Nephron (organoid): Measurements from ENCODE around the gene FRY.

Experiments
- H3K27ac Mint-ChIP-seq, 3 experiments: 2 replicates each; pipeline ENCODE4 v1.8.0; 2020; ENCODE audit warnings: mixed read lengths in 3 of 3, mild to moderate bottlenecking in 2 of 3, moderate library complexity in 1 of 3
- H3K27me3 Mint-ChIP-seq: 2 replicates; pipeline ENCODE4 v1.8.0; 2021; ENCODE audit warnings: low read depth, mild to moderate bottlenecking, moderate library complexity, mixed read lengths
- H3K36me3 Mint-ChIP-seq: 2 replicates; pipeline ENCODE4 v1.8.0; 2020; ENCODE audit warnings: low read depth, mixed read lengths
- H3K4me1 Mint-ChIP-seq: 2 replicates; pipeline ENCODE4 v1.8.0; 2020; ENCODE audit warnings: mixed read lengths
- H3K4me3 Mint-ChIP-seq, 3 experiments: 2 replicates each; pipeline ENCODE4 v1.8.0; 2020; ENCODE audit warnings: mild to moderate bottlenecking in 3 of 3, mixed read lengths in 3 of 3, moderate library complexity in 2 of 3
- H3K9me3 Mint-ChIP-seq: 2 replicates; pipeline ENCODE4 v1.8.0; 2020; ENCODE audit warnings: mixed read lengths
- CTCF ChIP-seq, 3 experiments: fragments of 200-600 bp; sonication (generic); IDR thresholded peaks; one replicate each; pipeline ENCODE4 v1.5.0; 2021; ENCODE audit warnings: antibody characterized with exemption in 3 of 3; ENCODE audit not compliant: unreplicated experiment in 3 of 3

FRY gene

DNA sequence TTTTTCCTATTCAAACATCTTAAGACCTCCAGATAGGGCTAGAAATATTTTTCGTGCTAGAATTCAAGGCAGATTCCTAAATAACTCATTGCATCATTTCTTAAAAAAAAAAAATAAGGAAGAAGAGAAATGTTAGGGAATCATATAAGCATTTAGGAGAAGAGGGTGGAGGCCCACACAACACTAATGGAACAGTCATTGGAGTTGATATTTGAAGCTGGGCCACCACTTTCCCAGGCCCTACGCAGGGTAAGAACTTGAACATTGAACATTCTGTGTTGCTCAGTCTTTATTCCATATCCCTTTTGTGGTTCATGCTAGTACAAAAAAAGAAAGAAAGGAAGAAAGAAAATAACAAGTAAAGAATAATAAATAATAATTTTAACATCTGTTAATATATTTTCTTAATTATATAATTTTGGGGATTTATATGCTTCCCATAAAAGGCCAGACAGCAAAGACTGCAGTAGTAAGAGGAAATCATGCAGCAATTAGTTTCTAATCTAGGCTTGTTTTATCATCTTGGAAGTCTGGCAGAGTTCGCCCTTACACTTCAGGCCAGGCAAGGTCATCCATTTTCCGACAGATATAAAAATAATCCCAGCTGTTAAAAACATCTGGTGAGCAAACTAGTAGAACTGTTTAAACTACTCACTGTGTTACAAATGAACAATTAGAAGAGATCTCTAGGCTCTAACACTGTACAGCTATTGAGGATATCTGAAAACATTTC lies 127.7 kb downstream of the FRY start:
- H3K36me3 Mint-ChIP-seq: peaks cover 10% of the 10 kb centered on the region
- no peaks in the 10 kb centered on the region for H3K9me3 Mint-ChIP-seq
- H3K27ac Mint-ChIP-seq: peak overlapping the region; percentile 67 to 87 (median 76)
- no peak overlapping the region for H3K4me3 Mint-ChIP-seq
- no peak for TF ChIP-seq CTCF (IDR thresholded peaks at IDR 0.05; ENCODE audit: unreplicated experiment in 3 of 3)
- H3K27me3 Mint-ChIP-seq: no peaks in the 10 kb centered on the region
- peaks cover 29% of the 10 kb centered on the region for H3K4me1 Mint-ChIP-seq

GRCh38 chr13:32162395-32163005 lies 130.9 kb downstream of the FRY start:
- Mint-ChIP-seq H3K9me3 (no peaks in the 10 kb centered on the region), H3K27ac (peak overlapping the region in 2 of 3 experiments; percentile 0 to 2), H3K36me3 (peaks cover 10% of the 10 kb centered on the region), H3K4me1 (peaks cover 54% of the 10 kb centered on the region), H3K27me3 (no peaks in the 10 kb centered on the region), H3K4me3 (no peak overlapping the region)
- TF ChIP-seq CTCF (IDR thresholded peaks at IDR 0.05; ENCODE audit: unreplicated experiment in 3 of 3): no peak

DNA sequence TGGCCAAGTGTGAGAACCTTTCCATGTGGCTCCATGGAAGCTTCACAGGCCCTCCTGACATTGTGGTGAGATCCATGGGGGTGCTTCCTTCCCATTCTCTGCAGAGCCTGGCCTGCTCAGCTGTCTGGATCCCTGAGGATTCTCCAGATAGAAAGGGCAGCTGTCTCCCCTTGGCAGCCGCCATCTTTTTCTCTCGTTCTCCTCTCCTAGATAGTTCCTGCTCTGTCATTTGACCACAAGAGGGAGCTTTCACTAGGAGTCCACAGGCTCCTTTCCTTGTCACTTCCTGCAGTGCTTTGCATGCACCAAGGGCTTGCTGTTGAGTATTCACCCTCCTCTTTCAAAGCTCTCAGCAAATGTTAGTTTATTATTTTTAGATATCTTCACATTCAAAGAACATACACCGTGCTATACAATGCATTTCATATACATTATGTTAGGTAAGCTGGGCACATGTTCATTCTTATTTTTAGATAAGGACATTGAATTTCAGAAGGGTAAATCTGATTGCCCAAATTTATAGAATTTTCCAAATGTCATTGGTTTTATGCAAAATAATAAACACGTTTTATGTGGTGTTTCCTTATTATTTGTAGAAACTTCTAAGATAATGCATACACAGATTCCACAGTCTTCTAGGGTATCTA lies 133.2 kb downstream of the FRY start:
- H3K36me3 Mint-ChIP-seq: peaks cover 10% of the 10 kb centered on the region
- H3K4me1 Mint-ChIP-seq: peaks cover 65% of the 10 kb centered on the region
- H3K27ac Mint-ChIP-seq: peak overlapping the region; percentile 78 to 89 (median 78)
- H3K27me3 Mint-ChIP-seq: no peaks in the 10 kb centered on the region
- TF ChIP-seq CTCF (IDR thresholded peaks at IDR 0.05; ENCODE audit: unreplicated experiment in 3 of 3): peak; percentile 42 to 62 (median 53)
- H3K4me3 Mint-ChIP-seq: no peak overlapping the region
- H3K9me3 Mint-ChIP-seq: no peaks in the 10 kb centered on the region

DNA sequence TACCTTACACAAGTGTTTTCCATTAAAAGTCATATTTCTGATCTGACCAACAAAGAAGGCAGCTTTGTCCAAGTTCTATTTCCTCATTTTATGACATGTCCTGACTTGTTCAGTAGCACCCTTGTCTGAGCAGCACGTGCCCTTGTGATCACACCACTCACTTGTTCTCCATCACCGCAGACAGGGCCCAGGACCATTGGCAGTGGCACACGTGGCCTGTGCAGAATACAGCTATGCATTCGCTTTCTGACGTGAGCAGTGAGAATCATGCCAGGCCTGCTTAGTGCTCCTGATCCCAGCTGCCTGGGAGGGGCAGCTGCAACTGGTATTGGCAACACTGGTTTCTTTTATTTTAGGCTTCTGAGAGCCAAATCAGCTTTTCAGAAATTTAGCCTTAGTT lies 134.2 kb downstream of the FRY start:
- Mint-ChIP-seq H3K36me3 (peaks cover 10% of the 10 kb centered on the region), H3K9me3 (no peaks in the 10 kb centered on the region), H3K4me1 (peaks cover 63% of the 10 kb centered on the region), H3K4me3 (peak overlapping the region in 1 of 3 experiments; percentile 34), H3K27me3 (no peaks in the 10 kb centered on the region), H3K27ac (peak overlapping the region; percentile 21 to 88 (median 81))
- no peak for TF ChIP-seq CTCF (IDR thresholded peaks at IDR 0.05; ENCODE audit: unreplicated experiment in 3 of 3)

GRCh38 chr13:32168131-32168530 lies 136.6 kb downstream of the FRY start:
- no peaks in the 10 kb centered on the region for H3K27me3 Mint-ChIP-seq
- no peak overlapping the region for H3K4me3 Mint-ChIP-seq
- H3K27ac Mint-ChIP-seq: peak overlapping the region; percentile 73 to 84 (median 73)
- TF ChIP-seq CTCF (IDR thresholded peaks at IDR 0.05; ENCODE audit: unreplicated experiment in 3 of 3): no peak
- no peaks in the 10 kb centered on the region for H3K36me3 Mint-ChIP-seq
- peaks cover 66% of the 10 kb centered on the region for H3K4me1 Mint-ChIP-seq
- no peaks in the 10 kb centered on the region for H3K9me3 Mint-ChIP-seq
